H1 (cell line): ENCODE data around the gene MCF2L.

Source experiments
- BACH1 ChIP-seq: IDR thresholded peaks from 2 replicates; pipeline ENCODE4 v1.6.1; 2012; ENCODE audit warnings: low read length, improper control_type of control experiment
- NRF1 ChIP-seq: IDR thresholded peaks from 2 replicates; pipeline ENCODE4 v1.6.1; 2011; ENCODE audit warnings: mild to moderate bottlenecking, low read depth, low read length, improper control_type of control experiment

- no peak for TF ChIP-seq BACH1
- TF ChIP-seq NRF1: no peak
Observed at GRCh38 chr13:113008851-113009250, 39.8 kb downstream of the MCF2L start.
